ENCODE measurements around the gene SEMA3F. TPM values are rescaled to one million over a fixed set of nuclear protein-coding genes. Genes with fewer than 3 reads are reported as not detected.

Gene SEMA3F
- polyA plus RNA-seq, 4 donors, result 75.1 to 81.1 (median 78.5) TPM

DNA sequence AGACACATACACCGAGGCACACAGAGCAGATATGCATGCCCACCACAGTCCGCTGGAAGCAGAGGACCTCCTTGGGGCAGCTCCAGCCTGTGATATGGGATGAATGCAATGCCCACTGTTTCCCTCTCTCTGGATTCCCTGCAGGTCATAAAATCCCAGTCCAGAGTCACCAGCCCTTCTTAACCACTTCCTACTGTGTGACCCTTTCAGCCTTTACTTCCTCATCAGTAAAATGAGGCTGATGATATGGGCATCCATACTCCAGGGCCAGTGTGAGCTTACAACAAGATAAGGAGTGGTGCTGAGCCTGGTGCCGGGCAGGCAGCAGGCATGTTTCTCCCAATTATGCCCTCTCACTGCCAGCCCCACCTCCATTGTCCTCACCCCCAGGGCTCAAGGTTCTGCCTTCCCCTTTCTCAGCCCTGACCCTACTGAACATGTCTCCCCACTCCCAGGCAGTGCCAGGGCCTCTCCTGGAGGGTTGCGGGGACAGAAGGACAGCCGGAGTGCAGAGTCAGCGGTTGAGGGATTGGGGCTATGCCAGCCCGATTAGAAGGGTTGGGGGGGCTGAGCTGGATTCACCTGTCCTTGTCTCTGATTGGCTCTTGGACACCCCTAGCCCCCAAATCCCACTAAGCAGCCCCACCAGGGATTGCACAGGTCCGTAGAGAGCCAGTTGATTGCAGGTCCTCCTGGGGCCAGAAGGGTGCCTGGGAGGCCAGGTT is 36.0 kb downstream of the SEMA3F start, which contains the start of gene GNAT1:
GNAT1 (plus strand) TSS at position 675 of the 725 bp plus-strand sequence. CDS start 116 bp downstream, outside the sequence.
- no peak for DNase-seq (ENCODE audit: low read depth in 4 of 4, low spot score in 3 of 4)

DNA sequence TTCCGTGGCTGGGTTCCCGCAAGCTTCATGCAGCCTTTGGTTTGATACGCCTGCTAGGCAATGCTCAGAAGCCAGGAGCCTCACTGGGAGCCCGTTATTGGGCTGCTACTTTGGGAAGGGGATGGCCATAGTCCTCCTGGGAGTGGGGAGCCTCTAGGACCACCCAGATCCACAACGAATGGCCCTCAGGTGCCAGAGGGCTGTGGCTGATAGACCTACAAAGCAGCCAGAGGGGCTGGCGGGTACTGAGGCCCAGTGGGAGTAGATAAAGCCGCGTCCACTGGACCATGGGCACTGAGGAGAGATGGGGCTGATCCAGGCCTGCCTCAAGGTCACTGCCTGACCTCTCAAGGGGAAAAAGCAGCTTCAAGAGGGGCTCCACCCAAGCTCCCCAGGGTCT is 37.0 kb downstream of the SEMA3F start:
- no peak for DNase-seq (ENCODE audit: low read depth in 4 of 4, low spot score in 3 of 4)

DNA sequence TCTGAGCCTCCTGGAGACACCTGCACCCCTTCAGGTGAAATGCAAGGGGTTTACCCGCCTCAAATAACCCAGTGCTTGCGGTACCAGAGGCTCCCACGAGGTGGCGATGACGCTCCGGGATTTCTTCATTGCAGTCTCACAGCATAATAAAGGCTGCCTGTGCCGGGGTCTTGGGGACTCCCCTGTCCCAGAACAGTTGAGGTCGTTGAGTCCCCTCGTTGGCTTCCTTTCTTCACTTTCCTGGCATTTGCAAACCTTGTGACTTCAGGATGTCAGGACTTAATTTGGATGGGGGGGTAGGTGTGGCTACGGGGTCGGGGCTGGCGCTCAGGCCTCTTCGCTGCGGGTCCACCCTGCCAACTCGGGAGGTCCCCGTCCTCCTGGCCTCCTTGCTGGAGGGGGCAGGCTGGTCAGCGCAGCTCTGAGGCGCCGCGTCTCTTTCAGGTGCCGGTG is 37.6 kb downstream of the SEMA3F start:
- DNase-seq (ENCODE audit: low read depth in 4 of 4, low spot score in 3 of 4), result peak; percentile 54 to 70 (median 59)

DNA sequence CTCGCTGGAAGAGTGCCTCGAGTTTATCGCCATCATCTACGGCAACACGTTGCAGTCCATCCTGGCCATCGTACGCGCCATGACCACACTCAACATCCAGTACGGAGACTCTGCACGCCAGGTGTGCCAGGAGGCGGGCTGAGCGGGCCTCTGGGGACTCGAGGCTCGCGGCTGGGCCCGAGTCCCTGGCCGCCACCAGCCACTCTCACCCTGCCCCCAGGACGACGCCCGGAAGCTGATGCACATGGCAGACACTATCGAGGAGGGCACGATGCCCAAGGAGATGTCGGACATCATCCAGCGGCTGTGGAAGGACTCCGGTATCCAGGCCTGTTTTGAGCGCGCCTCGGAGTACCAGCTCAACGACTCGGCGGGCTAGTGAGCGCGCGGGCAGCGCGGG is 38.2 kb downstream of the SEMA3F start:
- DNase-seq (ENCODE audit: low read depth in 4 of 4, low spot score in 3 of 4), result no peak

DNA sequence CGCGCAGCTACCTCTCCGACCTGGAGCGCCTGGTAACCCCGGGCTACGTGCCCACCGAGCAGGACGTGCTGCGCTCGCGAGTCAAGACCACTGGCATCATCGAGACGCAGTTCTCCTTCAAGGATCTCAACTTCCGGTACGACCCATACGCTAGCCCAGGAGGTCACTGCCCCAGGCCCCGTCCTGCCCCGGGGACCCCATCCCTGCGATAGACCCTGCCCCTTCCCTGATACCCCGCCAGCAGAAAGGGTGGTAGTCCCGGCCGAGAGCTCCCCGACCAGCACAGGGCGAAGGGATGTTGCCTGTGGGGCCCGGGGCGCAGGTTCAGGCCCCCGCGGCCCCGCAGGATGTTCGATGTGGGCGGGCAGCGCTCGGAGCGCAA is 38.6 kb downstream of the SEMA3F start:
- DNase-seq (ENCODE audit: low read depth in 4 of 4, low spot score in 3 of 4), result no peak

DNA sequence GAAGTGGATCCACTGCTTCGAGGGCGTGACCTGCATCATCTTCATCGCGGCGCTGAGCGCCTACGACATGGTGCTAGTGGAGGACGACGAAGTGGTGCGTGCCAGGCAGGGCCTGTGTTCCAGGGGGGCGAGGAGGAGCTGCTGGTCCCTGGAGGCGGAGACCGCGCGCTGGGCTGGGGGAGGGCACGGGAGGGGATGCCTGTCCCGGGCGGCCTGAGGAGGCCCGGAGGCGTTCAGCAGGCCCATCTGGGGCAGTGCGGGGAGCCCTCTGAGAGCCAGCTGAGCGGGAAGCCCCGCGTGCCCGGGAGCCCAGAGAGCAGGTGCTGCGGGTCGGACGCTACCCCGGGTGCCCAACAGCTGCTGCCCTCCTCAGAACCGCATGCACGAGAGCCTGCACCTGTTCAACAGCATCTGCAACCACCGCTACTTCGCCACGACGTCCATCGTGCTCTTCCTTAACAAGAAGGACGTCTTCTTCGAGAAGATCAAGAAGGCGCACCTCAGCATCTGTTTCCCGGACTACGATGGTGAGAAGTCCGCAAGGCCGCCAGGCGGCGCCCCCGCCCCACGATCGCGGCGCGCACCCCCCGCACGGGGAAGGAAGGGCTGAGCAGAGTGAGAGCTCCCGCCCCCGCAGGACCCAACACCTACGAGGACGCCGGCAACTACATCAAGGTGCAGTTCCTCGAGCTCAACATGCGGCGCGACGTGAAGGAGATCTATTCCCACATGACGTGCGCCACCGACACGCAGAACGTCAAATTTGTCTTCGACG is 39.2 kb downstream of the SEMA3F start:
- peak in 1 of 4 donors; percentile 44 for DNase-seq (ENCODE audit: low read depth in 4 of 4, low spot score in 3 of 4)

DNA sequence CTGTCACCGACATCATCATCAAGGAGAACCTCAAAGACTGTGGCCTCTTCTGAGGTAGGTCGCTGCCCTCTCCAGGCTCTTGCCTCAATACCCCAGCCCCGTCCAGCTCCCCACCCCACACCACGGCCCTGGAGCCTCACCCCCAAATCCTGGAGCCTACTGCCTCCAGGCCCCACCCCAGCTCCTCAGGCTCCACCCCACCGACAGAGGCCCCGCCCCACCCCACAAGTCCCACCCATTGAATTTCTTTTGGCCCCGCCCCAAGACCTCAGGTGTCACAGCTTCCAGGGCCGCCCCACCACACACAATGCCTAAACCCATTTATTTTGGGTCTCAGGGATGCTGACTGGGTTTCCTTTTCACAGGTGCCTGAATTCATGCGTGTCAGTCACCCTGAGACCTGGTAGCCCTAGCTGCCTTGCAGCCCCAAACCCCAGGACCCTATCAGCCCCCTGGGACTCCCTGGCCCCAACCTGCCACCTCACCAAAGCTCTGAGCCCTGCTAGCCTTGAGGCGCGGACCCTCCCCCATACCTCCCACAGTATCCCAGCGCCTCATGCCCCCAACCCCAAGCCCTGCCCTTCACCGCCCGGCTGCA is 39.9 kb downstream of the SEMA3F start:
- DNase-seq (ENCODE audit: low read depth in 4 of 4, low spot score in 3 of 4), result no peak

DNA sequence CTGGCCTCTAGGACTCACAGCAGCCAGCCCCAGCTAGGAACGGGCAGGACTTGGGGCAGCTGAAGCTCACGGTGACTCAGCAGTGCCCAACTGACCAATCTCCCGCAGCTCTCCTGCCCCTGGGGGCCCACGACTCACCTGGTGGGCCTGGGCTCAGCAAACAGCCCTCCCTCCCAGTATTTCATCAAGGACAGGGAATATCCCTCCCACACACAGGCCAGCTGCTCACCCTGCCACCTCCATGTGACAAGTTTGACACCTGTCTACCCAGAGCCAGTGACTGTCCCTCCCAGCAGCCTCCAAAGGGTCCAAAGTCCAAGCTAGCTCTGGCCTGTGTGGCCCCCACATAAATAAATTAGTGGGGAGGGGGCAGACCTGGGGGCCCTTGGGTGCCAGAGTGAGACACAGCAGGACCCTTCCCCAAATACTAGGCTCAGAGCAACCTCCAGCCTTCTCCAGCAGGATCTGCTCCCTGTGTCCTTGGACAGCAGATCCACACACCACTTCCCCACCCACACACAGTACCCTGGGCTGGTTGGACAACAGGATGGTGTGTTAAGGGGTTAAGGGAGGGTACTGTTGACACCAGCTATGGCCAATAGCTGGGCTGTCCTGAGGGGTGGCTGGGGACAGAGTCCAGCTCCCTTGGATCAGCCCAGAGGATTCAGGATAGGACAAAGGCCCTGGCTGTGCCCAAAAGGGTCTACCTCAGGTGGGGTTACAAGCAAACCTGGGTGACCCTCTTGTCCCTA is 40.6 kb downstream of the SEMA3F start:
- no peak for DNase-seq (ENCODE audit: low read depth in 4 of 4, low spot score in 3 of 4)

DNA sequence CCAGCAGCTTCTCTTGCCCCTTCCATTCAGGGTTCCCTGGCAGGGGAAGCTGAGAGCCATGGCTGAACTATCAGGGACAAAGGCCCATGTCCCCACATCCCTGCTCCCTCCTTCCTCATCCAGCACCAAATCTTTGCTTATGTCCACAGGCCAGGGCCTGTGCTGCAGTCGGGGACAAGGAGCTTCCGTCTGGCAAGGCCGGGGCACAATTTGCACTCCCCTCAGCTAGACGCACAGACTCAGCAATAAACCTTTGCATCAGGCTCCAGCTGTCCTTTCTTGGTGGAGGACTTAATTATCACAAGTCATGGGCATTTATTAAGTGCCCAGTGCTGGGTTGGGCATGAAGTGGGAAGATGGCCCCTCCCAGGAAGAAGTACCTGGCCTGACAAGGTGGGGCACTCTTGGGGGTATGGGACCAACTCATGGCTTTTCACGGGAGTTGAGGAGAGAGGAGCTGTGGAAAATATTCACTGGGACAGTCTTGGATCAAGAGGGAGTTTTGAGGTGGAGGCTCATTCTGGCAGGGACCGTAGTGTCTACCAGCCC is 41.2 kb downstream of the SEMA3F start:
- no peak for DNase-seq (ENCODE audit: low read depth in 4 of 4, low spot score in 3 of 4)

DNA sequence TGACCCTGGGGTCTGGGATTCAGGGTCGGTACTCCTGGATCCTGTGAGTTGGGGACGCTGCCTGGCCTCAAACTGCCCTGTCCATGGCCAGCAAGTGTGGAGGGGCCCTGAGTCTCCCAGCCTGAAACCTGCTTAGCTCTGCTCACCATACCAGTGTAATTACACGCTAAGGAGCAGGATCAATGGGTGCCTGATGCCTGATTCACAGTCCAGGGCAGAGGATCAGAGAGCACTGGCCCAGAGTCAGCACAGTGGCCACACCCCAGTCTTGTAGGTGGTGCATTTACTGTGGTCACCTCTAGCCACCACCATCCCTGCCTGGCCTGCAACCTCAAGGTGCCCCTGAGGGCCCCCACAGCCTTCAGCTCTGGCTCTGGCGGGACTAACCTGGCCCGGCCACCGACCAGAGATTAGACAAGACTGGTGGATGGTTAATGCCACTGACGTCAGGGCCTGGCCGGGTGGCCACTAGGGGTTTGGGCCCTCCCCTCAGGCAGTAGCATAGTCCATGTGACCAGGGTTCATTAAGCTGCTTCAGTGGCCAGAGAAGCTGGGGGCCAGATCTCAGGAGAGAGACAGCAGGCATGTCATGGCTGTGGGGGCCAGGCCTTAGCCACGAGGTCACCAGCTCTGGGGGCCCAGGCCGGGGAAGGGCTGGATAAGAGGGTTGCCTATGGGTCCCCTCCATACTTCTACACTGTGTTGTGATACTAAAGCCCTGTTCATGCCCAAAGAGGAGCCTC is 46.6 kb downstream of the SEMA3F start:
- no peak for DNase-seq (ENCODE audit: low read depth in 4 of 4, low spot score in 3 of 4)

DNA sequence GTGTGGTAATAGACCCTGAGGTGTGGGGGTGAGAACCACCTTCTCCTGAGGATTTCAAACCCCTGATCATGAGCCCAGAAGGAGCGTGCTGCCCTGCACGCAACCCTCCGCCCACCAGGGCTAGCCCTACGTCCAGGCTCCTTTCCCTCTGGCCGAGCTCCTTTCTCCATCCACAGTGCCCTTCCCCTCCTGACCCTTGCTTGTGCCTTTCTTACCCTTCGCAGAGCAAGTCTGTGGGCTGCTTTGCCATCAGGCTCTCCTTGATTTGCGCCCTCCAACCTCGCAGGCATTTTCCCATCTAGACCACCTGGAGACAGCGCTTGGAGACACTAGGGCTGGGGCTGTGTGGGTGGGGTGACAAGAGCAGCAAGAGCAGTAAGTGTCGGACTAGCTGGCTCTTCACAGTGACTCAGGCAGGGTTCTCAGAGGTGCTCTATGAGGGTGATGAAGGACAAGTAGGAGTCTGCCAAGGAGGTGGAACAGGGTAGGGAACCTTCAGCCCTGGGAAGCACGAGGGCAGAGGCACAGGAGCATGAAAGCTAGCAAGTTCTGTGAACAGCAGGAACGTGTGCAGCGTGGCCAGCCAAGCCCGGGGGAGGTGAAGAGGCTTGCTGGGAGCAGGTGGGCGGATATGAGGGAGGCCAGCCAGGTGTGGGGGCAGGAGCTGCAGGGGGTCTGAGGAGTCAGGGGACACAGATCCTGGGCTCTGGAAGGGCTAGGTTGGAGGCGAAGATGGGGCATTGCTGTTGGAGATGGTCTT is 47.4 kb downstream of the SEMA3F start:
- no peak for DNase-seq (ENCODE audit: low read depth in 4 of 4, low spot score in 3 of 4)

DNA sequence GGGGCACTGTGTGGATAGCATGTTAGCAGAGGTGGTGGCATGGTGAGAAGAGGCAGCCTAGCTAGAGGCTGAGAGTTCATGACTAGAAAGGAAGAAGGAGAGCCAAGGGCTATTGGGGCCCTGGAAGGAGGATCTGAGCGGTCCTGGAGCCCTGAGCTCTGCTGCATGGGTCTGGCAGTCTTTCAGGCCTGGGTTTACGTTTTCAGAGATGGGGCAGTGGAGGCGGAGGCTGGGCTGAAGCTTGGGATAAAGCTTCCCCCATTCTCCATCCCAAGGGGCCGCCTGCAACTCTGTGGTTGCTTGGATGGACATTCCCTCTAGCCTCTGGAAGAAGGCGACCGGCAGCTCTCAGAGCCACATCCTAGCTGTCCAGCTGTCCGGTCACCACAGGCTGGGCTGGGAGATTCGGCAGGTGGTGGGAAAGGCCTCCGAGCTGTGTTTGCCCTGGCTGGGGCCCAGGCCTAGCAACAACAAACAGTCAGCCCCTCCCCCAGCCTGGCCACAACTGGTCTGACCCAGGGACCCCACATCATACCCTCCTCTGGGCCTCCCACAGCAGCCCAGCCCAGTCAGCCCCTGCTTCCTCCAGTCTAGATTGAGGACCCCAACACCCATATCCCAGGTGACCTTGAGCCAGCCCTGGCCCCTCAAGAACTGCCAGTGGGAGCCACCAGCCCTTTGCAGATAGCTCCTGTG is 48.1 kb downstream of the SEMA3F start:
- DNase-seq (ENCODE audit: low read depth in 4 of 4, low spot score in 3 of 4), result no peak

DNA sequence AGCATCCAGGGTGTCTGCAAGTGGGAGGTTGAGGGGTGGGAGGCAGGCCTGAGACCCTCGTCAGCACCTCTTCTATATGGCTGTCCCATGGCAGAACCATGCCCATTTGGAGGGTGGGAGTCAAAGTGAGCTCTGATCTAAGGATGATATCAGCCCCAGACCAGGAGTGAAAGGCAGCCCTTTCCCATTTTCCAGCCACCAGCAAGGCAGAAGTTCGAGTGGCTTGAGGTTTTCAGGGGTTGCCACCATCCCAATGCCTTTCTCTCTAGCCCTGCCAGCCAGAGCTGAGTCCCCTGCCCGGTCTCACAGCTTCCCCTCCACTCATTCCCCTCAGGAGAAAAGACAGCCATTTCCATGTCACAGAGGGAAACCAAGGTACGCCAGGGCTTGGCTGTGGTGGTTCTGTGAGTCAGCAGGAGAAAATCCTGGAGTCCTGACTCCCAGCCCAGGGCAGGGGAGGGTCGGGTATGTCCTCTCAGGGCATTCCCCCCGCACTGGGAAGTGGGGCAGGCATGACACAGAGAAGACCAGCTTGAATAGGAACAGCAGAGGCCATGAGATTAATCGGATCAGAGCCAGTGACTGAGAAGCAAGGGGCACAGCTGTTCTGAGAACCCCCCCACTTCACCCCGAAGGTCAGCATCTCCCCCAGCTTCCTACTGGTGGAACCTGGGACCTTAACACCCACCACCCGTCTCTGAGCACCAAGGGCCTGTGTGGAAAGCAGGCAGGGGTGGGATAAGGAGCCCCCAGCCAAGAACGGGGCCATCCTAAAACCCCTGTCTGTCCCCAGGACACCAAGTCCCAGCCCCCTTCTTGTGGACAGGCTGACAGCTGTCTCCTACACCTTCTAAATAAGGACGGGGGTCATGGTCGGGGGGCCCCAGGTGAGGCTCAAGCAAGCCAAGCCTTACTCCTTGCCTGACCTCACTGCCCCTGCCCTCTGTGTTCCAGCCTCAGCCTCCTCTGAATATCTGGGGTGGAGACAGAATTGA is 49.0 kb downstream of the SEMA3F start:
- DNase-seq (ENCODE audit: low read depth in 4 of 4, low spot score in 3 of 4), result no peak

DNA sequence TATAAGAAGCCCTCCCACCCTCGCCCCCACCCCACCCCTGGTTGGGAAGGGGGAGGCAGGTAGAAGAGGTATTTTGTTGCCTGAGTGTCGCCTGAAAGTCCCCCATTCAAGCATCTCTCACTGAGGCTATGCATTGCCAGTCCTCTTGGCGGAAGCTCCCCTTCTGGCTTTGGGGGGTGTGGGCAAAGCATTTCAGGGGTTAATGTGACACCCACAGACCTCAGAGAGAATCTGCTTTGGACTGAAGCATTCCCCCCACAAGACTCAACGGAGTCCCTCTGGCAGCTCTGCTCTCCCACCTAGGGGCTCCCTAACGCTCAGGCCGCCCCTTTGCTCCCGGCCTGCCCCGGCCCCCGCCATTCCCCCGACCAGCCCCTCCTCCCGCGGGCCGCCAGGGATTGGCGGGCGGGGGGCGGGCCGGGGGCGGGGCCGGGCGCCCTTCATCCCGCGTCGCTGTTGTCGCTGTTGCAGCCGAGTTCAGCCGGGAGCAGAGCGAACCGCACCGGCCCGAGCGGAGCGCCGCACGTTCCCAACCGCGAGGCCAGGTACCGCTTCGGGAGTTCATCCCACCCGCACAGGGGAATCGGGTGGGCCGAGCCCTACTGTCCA is 49.8 kb downstream of the SEMA3F start, which contains the start of gene SLC38A3:
SLC38A3 (plus strand) TSS at position 468 of the 609 bp plus-strand sequence. CDS start 8,929 bp downstream, outside the sequence.
- no peak for DNase-seq (ENCODE audit: low read depth in 4 of 4, low spot score in 3 of 4)

DNA sequence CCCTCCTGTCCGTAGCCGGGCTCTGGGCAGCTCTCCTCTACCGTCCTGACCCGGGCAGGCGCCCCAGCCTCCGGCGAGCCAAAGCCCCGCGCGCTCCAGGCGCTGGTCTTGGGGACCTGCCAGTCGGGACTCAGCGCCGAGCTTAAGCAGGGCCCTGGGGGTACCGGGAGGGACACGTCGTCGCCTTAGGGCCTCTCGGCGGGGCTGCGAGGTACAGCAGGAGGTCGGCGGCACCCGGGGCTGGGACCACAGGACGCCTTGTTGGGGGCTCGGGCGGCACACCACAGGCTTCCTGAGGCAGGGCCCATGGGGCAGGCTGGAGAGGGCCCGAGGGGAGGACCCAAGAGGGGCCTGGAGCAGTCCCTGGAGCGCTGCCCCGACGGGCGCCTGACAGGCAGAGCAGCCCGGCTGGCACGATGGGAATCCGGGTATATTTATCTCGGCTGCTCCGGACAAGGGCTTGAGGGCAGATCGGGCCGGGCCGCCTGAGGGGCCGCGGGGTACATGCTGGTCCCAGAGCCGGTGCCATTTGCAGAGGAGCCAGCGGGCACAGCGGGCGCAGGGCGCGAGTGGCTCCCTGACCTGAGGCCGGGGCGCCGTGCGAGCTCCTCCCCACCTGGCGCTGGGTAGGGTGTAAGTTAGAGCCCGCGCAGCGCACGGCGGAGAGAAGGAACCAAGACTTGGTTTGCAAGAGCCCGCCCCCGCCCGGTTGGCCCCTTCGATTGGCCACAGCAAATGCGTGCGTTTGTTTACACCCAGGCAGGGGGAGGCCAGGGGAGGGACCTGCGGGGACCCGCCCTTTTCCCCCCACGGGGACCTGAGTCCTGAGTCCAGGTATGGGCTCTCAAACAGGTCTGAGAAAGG is 50.5 kb downstream of the SEMA3F start:
- DNase-seq (ENCODE audit: low read depth in 4 of 4, low spot score in 3 of 4), result no peak
